GM19372 (cell line): ENCODE data around the gene TULP4.
"Not testable (repeated sequence)": the region's sequence is repeated elsewhere in the genome, so short reads cannot be mapped to it uniquely, and the experiment has no call there.

Source experiments
- ATAC-seq: cut with Tn5 transposase; IDR thresholded peaks from one replicate; pipeline ENCODE4 v1.9.1; 2021; ENCODE audit warnings: mild to moderate bottlenecking, low read depth, moderate library complexity; ENCODE audit not compliant: unreplicated experiment

TULP4 gene

GRCh38 chr6:158295976-158296853 lies 16.1 kb upstream of the TULP4 start:
- ATAC-seq, result not testable (repeated sequence)

GRCh38 chr6:158296854-158297324 lies 15.4 kb upstream of the TULP4 start:
- not testable (repeated sequence) for ATAC-seq

GRCh38 chr6:158297657-158298056 lies 14.6 kb upstream of the TULP4 start:
- ATAC-seq, result not testable (repeated sequence)

GRCh38 chr6:158300306-158301143 lies 11.7 kb upstream of the TULP4 start:
- not testable (repeated sequence) for ATAC-seq

GRCh38 chr6:158301561-158301960 lies 10.7 kb upstream of the TULP4 start:
- not testable (repeated sequence) for ATAC-seq

- ATAC-seq, result not testable (repeated sequence)
Observed at GRCh38 chr6:158302195-158302796, 10.0 kb upstream of the TULP4 start.

- no peak for ATAC-seq
Observed at GRCh38 chr6:158303210-158303731, 9.0 kb upstream of the TULP4 start.

- no peak for ATAC-seq
Observed at GRCh38 chr6:158304254-158304653, 8.0 kb upstream of the TULP4 start.

- ATAC-seq, result no peak
Observed at GRCh38 chr6:158309814-158310213, 2.5 kb upstream of the TULP4 start.

- no peak for ATAC-seq
Observed at GRCh38 chr6:158311193-158311592, 1.1 kb upstream of the TULP4 start.

GRCh38 chr6:158311626-158312025 lies 639 bp upstream of the TULP4 start:
- no peak for ATAC-seq

- ATAC-seq, result no peak
Observed at GRCh38 chr6:158312672-158313397, 570 bp downstream of the TULP4 start.

GRCh38 chr6:158313989-158314388 lies 1.7 kb downstream of the TULP4 start:
- ATAC-seq, result no peak

GRCh38 chr6:158314737-158315136 lies 2.5 kb downstream of the TULP4 start:
- ATAC-seq, result no peak

- ATAC-seq, result no peak
Observed at GRCh38 chr6:158316022-158316421, 3.8 kb downstream of the TULP4 start.

GRCh38 chr6:158321960-158322359 lies 9.7 kb downstream of the TULP4 start:
- no peak for ATAC-seq

- ATAC-seq, result no peak
Observed at GRCh38 chr6:158322400-158322723, 10.1 kb downstream of the TULP4 start.

GRCh38 chr6:158322724-158323560 lies 10.7 kb downstream of the TULP4 start:
- peak; percentile 58 for ATAC-seq

GRCh38 chr6:158323561-158323958 lies 11.3 kb downstream of the TULP4 start:
- ATAC-seq, result peak; percentile 27
